Natural killer cell treated with Interleukin-12 subunit alpha and Interleukin-12 subunit beta and Interleukin-15 and Interleukin-18, amount 100 ng/mL, for 72 hours (primary cell): Measurements from ENCODE around the gene ENTREP1. TPM values are rescaled to one million over a fixed set of nuclear protein-coding genes. Genes with fewer than 3 reads are reported as not detected.
"Not testable (repeated sequence)": the region's sequence is repeated elsewhere in the genome, so short reads cannot be mapped to it uniquely, and the experiment has no call there.

Source experiments
- ATAC-seq, 2 donors: fragments of 150-1000 bp; cut with Tn5 transposase in 1 of 2; sonication (Bioruptor Pico), chemical (Tn5 transposase) in 1 of 2; 2 replicates each; pipeline ENCODE4 v1.10.0; 2021
- DNase-seq: peaks from one replicate; pipeline ENCODE4 v3.0.0; 2022; ENCODE audit warnings: low spot score
- H3K27ac Mint-ChIP-seq, 2 donors: 1 replicate in 1 of 2; 2 replicates in 1 of 2; pipeline ENCODE4 v1.8.0; 2022; ENCODE audit warnings: mixed read lengths in 2 of 2, mild to moderate bottlenecking in 1 of 2, moderate library complexity in 1 of 2
- H3K27me3 Mint-ChIP-seq, 2 donors: 1 replicate in 1 of 2; 2 replicates in 1 of 2; pipeline ENCODE4 v1.8.0; 2022; ENCODE audit warnings: mixed read lengths in 2 of 2
- H3K36me3 Mint-ChIP-seq: one replicate; pipeline ENCODE4 v1.8.0; 2022; ENCODE audit warnings: mixed read lengths
- H3K4me1 Mint-ChIP-seq, 2 donors: 1 replicate in 1 of 2; 2 replicates in 1 of 2; pipeline ENCODE4 v1.8.0; 2022; ENCODE audit warnings: low read depth in 2 of 2, mixed read lengths in 2 of 2, mild to moderate bottlenecking in 1 of 2
- H3K4me3 Mint-ChIP-seq: one replicate; pipeline ENCODE4 v1.8.0; 2022; ENCODE audit warnings: mixed read lengths
- H3K9me3 Mint-ChIP-seq: 2 replicates; pipeline ENCODE4 v1.8.0; 2022; ENCODE audit warnings: mixed read lengths
- total RNA-seq, 2 donors: library from RNA; stranded (reverse); gene quantifications; one replicate each; pipeline ENCODE4 v1.2.3, GENCODE V29; 2022

The ENTREP1 gene
- total RNA-seq, 2 donors from 2014 or later = not detected

GRCh38 chr9:69391487-69391886 is 66.5 kb downstream of the ENTREP1 start:
- peaks cover 4 to 8% of the 10 kb centered on the region in 2 donors for H3K27me3 Mint-ChIP-seq
- no peaks in the 10 kb centered on the region for H3K4me1 Mint-ChIP-seq
- H3K4me3 Mint-ChIP-seq = no peak overlapping the region
- no peak overlapping the region for H3K27ac Mint-ChIP-seq
- no peak for DNase-seq
- H3K9me3 Mint-ChIP-seq = no peaks in the 10 kb centered on the region
- H3K36me3 Mint-ChIP-seq = no peaks in the 10 kb centered on the region
- no peak for ATAC-seq

GRCh38 chr9:69391946-69392345 is 66.9 kb downstream of the ENTREP1 start:
- DNase-seq (no peak), ATAC-seq (no peak)
- no peak overlapping the region for H3K4me3 Mint-ChIP-seq
- no peak overlapping the region for H3K27ac Mint-ChIP-seq
- H3K4me1 Mint-ChIP-seq = no peaks in the 10 kb centered on the region
- H3K27me3 Mint-ChIP-seq = peaks cover 4 to 8% of the 10 kb centered on the region in 2 donors
- no peaks in the 10 kb centered on the region for H3K36me3 Mint-ChIP-seq
- no peaks in the 10 kb centered on the region for H3K9me3 Mint-ChIP-seq

GRCh38 chr9:69392826-69393225 is 67.8 kb downstream of the ENTREP1 start:
- ATAC-seq (no peak), DNase-seq (no peak)
- H3K27ac Mint-ChIP-seq = no peak overlapping the region
- no peak overlapping the region for H3K4me3 Mint-ChIP-seq
- H3K36me3 Mint-ChIP-seq = no peaks in the 10 kb centered on the region
- H3K27me3 Mint-ChIP-seq = peaks cover under 1 to 4% of the 10 kb centered on the region in 2 donors
- H3K9me3 Mint-ChIP-seq = no peaks in the 10 kb centered on the region
- H3K4me1 Mint-ChIP-seq = no peaks in the 10 kb centered on the region

GRCh38 chr9:69393425-69393824 is 68.4 kb downstream of the ENTREP1 start:
- Mint-ChIP-seq H3K4me1 (no peaks in the 10 kb centered on the region), H3K27ac (no peak overlapping the region), H3K4me3 (no peak overlapping the region), H3K27me3 (peaks cover 0 to 4% of the 10 kb centered on the region in 2 donors), H3K9me3 (no peaks in the 10 kb centered on the region), H3K36me3 (no peaks in the 10 kb centered on the region)
- DNase-seq = no peak
- ATAC-seq = no peak

GRCh38 chr9:69395718-69396117 is 70.7 kb downstream of the ENTREP1 start:
- no peaks in the 10 kb centered on the region for H3K36me3 Mint-ChIP-seq
- H3K4me3 Mint-ChIP-seq = no peak overlapping the region
- peaks cover 0 to 4% of the 10 kb centered on the region in 2 donors for H3K27me3 Mint-ChIP-seq
- H3K27ac Mint-ChIP-seq = no peak overlapping the region
- ATAC-seq (no peak), DNase-seq (no peak)
- H3K9me3 Mint-ChIP-seq = no peaks in the 10 kb centered on the region
- no peaks in the 10 kb centered on the region for H3K4me1 Mint-ChIP-seq

- H3K36me3 Mint-ChIP-seq = no peaks in the 10 kb centered on the region
- no peak overlapping the region for H3K27ac Mint-ChIP-seq
- H3K27me3 Mint-ChIP-seq = peaks cover 0 to 4% of the 10 kb centered on the region in 2 donors
- DNase-seq = no peak
- no peaks in the 10 kb centered on the region for H3K4me1 Mint-ChIP-seq
- no peaks in the 10 kb centered on the region for H3K9me3 Mint-ChIP-seq
- H3K4me3 Mint-ChIP-seq = no peak overlapping the region
- no peak for ATAC-seq
Measured at GRCh38 chr9:69396759-69397158, 71.7 kb downstream of the ENTREP1 start.

- Mint-ChIP-seq H3K4me1 (no peaks in the 10 kb centered on the region), H3K9me3 (no peaks in the 10 kb centered on the region), H3K36me3 (no peaks in the 10 kb centered on the region), H3K4me3 (no peak overlapping the region), H3K27ac (no peak overlapping the region), H3K27me3 (peaks cover 1 to 2% of the 10 kb centered on the region in 2 donors)
- ATAC-seq (no peak), DNase-seq (no peak)
Measured at GRCh38 chr9:69397384-69398214, 72.6 kb downstream of the ENTREP1 start.

GRCh38 chr9:69400470-69400869 is 75.5 kb downstream of the ENTREP1 start:
- H3K27me3 Mint-ChIP-seq = peaks cover 8 to 11% of the 10 kb centered on the region in 2 donors
- DNase-seq (no peak), ATAC-seq (no peak)
- no peaks in the 10 kb centered on the region for H3K4me1 Mint-ChIP-seq
- H3K27ac Mint-ChIP-seq = no peak overlapping the region
- H3K9me3 Mint-ChIP-seq = no peaks in the 10 kb centered on the region
- H3K4me3 Mint-ChIP-seq = no peak overlapping the region
- H3K36me3 Mint-ChIP-seq = no peaks in the 10 kb centered on the region

- H3K4me3 Mint-ChIP-seq, DNase-seq, H3K27ac Mint-ChIP-seq: not testable (repeated sequence)
Measured at GRCh38 chr9:69409936-69410335, 84.9 kb downstream of the ENTREP1 start.

GRCh38 chr9:69411246-69411645 is 86.2 kb downstream of the ENTREP1 start:
- no peak overlapping the region for H3K27ac Mint-ChIP-seq
- H3K4me3 Mint-ChIP-seq = no peak overlapping the region
- H3K9me3 Mint-ChIP-seq = no peaks in the 10 kb centered on the region
- peaks cover 6 to 10% of the 10 kb centered on the region in 2 donors for H3K27me3 Mint-ChIP-seq
- DNase-seq (no peak), ATAC-seq (no peak)
- H3K4me1 Mint-ChIP-seq = no peaks in the 10 kb centered on the region
- no peaks in the 10 kb centered on the region for H3K36me3 Mint-ChIP-seq

More at GRCh38 chr9:69409936-69410335, 84.9 kb downstream of the ENTREP1 start:
- not testable (repeated sequence) for H3K36me3 Mint-ChIP-seq, H3K9me3 Mint-ChIP-seq, H3K4me1 Mint-ChIP-seq, ATAC-seq
- peaks cover 6 to 10% of the 10 kb centered on the region in 2 donors for H3K27me3 Mint-ChIP-seq

GRCh38 chr9:69411931-69412740 is 87.1 kb downstream of the ENTREP1 start:
- no peaks in the 10 kb centered on the region for H3K36me3 Mint-ChIP-seq
- peak in 1 of 2 donors; percentile 17 for ATAC-seq
- no peak for DNase-seq
- H3K27me3 Mint-ChIP-seq = peaks cover 6 to 10% of the 10 kb centered on the region in 2 donors
- H3K9me3 Mint-ChIP-seq = no peaks in the 10 kb centered on the region
- H3K4me1 Mint-ChIP-seq = no peaks in the 10 kb centered on the region
- H3K4me3 Mint-ChIP-seq = no peak overlapping the region
- no peak overlapping the region for H3K27ac Mint-ChIP-seq

- peak; percentile 27 to 43 for ATAC-seq
Measured at GRCh38 chr9:69412741-69413150, 87.7 kb downstream of the ENTREP1 start.

GRCh38 chr9:69420611-69421270 is 95.7 kb downstream of the ENTREP1 start:
- ATAC-seq (no peak), DNase-seq (no peak)
- no peaks in the 10 kb centered on the region for H3K4me1 Mint-ChIP-seq
- no peak overlapping the region for H3K27ac Mint-ChIP-seq
- peaks cover 6 to 8% of the 10 kb centered on the region in 2 donors for H3K27me3 Mint-ChIP-seq
- H3K4me3 Mint-ChIP-seq = no peak overlapping the region
- no peaks in the 10 kb centered on the region for H3K9me3 Mint-ChIP-seq
- no peaks in the 10 kb centered on the region for H3K36me3 Mint-ChIP-seq

More at GRCh38 chr9:69412741-69413150, 87.7 kb downstream of the ENTREP1 start:
- H3K27me3 Mint-ChIP-seq = peaks cover 6 to 10% of the 10 kb centered on the region in 2 donors
- DNase-seq = no peak
- no peak overlapping the region for H3K4me3 Mint-ChIP-seq
- H3K27ac Mint-ChIP-seq = no peak overlapping the region
- no peaks in the 10 kb centered on the region for H3K36me3 Mint-ChIP-seq
- H3K9me3 Mint-ChIP-seq = no peaks in the 10 kb centered on the region
- no peaks in the 10 kb centered on the region for H3K4me1 Mint-ChIP-seq
